Activated naive CD4-positive, alpha-beta T cell (primary cell): ENCODE results near the gene ADRM1.

ENCODE experiments used
- DNase-seq, 4 experiments: peaks; one replicate each; lab custom pipeline; 2025; lab: John Stamatoyannopoulos, UW

ADRM1 gene

DNA sequence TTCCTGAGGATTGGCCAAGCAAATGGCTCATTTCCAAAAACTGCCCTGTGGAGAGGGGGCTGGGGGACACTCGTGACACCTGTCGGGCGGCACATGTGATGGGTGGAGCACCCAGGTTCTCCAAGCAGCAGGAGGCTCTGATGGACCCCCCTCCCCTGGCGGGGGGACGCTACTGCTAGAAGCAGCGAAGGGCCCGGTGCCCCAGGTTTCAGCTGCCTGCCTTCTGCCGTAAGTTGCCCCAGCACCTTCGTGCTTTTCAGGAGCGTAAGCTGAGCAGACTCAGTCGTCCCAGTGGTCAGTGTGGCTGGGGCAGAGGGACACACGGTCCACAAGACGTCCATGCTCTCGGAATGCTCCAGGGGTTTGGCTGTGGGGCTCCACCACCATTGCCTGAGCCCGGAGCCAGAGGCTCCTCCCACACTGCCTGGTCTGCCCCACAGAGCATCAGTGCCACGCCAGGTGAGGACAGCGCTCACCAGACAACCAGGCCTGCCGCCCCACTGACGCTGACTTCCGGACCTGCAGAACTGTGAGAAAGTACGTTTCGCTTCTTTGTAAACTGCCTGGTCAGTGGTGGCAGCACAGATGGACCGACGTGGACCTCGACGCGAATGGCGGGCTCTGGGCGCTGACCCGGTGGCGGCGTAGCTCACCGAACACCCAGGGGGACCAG lies 4.1 kb upstream of the ADRM1 start:
- no peak for DNase-seq

DNA sequence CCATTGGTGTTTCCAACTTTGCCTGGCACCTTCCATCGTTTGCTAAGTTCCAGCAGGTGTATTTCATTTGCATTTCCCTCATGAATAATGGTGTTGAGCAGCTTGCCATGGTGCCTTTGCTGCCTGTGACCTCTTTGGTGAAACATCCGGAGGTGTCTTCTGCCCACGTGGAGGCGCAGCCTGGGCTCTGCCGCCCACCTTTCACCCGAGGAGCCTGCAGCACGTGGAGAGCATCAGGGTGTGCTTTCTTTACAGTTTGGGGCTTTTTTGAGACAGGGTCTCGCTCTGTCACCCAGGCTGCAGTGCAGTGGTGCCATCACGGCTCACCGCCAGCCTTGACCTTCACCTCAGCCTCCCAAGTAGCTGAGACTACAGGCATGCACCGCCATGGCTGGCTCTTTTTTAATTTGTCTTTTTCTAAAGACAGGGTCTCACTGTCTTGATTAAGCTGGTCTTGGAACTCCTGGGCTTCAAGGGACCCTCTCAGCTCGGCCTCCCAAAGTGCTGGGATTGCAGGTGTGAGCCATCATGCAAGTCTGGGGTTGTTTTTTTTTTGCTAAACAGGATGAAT lies 3.0 kb upstream of the ADRM1 start:
- no peak for DNase-seq

DNA sequence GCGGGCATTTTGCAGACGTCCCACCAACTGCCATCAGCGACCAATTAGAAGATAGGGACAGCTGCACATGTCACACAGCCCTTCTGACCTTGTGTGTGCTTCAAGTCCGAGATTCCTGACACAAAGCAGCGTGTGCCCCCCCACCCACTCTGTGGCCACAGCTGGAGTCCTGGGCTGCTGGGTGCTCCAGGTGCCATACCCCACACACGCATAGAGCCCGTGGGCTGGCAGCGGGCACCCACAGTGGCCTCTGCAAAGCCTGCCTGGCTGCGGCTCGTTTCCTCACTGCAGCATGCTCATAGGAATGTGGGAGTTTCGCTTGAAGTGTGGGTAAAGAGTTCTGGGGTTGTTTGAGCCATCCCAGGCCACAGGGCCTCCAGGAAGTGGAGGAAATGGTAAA lies 2.5 kb upstream of the ADRM1 start:
- no peak for DNase-seq

DNA sequence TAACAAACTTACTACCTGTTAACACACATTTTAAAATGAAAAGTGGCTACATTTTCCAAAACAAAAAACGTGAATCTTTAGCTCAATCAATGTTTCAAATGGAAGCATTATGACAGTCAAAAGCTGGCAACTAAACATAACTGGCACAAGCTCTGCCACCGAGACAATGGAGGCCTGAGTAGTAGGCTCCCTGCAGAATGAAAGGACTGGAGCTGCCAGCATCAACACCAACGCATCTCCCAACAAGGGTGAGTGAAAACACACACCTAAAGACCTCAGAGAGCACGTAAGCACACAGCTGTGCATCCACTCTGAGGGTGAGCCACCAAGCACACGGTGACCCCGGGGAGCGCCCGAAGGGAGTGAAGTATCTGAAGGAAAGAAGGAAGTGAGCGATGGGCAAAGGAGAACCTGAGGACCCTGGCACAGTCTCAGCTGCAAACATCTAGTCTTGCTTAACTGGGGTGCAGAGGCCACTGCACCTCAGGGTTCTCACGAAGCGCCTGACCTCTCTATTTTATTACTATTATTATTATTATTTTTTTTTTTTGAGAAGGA lies 1.6 kb upstream of the ADRM1 start:
- DNase-seq = no peak

DNA sequence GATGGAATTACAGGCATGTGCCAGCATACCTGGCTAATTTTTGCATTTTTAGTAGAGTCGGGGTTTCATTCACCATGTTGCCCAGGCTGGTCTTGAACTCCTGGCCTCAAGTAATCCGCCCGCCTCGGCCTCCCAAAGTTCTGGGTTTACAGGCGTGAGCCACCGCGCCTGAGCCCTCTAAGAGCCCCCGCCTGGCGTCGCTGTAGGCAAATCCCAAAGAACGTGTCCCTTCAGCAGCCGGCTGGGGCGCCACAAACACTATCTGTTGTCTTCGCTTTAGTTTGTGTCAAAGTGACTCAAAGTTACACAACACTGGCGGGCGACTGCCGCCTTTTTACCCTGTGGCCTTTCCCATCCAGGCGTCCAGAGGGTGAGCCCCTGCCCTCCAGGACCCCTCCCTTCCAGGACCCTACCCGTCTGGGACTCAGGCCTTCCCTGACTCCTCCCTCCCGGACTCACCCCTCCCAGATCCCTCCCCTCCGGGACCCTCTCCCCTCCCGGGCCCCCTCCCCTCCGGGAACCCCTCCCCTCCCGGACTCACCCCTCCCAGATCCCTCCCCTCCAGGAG lies 940 bp upstream of the ADRM1 start:
- peak; percentile 74 to 84 (median 80) for DNase-seq

DNA sequence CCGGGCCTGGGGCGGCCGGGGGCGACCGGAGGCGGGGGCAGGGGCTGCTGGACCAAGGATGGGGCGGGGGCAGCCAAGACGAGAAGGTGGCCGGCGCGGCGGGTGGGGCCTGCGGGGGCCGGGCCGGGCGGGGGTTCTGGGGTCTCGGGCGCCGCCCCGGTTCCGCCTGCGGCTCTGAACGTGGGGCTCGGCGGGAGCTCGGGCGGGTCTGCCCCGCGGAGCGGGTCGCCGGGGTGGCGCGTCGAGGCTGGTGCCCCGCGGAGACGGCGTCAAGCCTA lies 204 bp downstream of the ADRM1 start:
- no peak for DNase-seq

DNA sequence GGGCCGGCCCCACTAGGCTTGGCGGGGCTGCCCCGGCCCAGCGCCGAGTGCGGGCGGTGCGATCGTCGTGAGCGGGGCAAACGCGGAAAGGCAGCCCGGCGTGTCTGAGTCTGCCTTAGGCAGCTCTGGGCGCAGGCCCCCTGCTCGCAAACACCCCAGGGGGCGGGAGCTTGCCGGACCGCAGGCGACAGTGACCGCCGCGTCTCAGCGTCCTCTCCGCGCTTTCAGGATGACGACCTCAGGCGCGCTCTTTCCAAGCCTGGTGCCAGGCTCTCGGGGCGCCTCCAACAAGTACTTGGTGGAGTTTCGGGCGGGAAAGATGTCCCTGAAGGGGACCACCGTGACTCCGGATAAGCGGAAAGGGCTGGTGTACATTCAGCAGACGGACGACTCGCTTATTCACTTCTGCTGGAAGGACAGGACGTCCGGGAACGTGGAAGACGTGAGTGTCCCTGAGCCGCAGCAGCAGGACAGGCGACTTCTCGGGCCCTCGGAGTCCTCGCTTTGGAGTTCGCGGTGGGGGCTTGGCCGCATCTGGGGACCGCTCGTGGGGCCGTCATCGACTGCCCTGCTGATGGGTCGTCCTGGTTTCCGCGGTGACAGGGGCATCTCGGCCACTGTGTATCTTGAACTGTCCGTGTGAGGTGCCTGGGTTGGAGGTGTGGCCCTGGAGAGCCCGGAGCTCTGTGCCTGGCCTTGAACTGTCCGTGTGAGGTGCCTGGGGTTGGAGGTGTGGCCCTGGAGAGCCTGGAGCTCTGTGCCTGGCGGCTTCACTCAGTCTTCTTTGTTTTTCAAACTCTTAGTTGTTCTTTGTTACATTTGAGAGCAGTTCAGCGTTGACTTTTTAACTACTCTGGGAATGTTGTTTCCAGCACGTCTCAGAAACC lies 786 bp downstream of the ADRM1 start:
- DNase-seq = no peak

DNA sequence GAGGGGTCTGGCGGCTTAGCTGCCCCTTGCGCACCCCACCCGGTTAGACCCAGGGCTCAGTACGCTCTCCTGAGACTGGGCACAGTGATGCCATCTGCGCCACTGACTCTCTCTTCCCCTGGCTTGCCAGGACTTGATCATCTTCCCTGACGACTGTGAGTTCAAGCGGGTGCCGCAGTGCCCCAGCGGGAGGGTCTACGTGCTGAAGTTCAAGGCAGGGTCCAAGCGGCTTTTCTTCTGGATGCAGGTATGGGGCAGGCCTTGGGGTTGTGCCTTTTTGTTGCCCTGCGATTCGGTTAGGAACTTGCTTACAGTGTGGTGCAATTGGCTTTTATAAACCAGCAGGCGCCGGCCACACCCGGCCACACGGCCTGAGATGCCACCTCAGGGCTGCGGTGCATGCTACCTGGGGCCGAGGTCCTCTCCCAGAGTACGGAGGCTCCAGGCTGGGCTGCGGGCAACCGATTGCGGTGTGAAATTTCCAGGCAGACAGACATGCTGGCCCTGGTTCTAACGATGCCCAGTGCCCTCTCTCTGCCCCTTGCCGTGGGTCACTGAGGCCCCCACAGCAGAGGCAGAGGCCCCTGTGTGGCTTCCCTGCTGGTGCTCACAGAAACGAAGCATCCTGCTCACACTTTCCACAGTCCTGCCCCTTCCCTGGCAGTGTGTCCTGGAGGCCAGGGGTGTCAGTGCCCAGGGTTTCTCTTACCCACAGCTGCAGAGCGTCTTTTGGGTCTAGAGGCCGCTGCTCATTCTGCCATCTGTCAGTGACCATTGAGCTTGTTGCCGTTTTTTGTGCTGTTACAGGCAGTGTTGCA lies 1.7 kb downstream of the ADRM1 start:
- no peak for DNase-seq

DNA sequence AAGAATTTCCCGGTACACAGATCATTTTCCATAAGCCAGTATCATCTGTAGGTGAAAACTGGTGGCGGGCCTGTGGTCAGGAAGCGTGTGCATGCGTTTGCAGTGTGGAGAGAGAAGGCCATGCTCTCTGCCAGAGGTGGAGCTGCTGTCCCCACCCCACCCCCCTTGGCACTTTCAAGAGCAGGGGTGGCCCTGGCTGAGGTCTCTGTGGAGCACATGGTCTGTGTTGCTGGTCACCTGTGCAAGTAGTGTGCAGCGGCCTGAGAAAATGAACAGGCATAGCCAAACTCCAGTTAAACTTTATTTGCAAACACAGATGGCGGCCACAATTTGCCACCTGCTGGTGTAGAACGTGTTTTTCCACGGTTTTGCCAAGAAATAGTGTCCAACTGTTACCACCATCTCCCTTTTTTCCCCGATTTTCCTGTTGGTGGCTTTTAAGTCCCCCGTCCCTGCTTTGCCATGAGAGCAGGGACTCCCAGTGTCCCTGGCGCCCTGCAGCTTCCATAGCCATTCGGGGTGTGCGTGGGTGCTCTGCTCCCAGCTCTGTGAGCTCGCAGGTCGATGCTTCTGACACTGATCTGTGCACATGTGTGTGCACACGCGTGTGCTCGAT lies 2.5 kb downstream of the ADRM1 start:
- DNase-seq = no peak

DNA sequence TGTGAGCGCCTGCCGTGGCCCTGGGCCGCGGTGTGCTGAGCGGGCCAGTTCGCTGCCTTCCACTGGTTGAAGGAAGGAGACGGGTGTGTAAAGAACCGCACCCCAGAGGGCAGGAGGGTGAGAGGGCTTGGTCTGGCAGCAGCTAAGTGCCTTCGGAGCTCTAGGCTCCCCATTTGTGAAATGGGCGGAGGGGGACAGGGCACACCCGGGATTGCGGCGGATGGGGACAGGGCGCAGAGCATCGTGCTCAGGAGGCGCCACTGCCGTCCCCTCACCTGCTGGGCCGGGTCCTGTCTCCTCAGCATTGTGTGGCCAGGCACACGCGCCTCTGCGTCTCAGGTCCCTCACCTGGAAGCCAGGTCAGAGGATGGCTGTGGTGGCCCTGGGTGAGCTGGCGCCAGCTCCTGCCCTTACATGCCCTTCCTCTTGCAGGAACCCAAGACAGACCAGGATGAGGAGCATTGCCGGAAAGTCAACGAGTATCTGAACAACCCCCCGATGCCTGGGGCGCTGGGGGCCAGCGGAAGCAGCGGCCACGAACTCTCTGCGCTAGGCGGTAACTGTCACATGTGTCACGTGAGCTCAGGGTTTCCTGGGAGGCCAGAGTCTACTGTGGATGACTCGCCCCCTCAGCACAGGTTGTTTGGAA lies 3.1 kb downstream of the ADRM1 start:
- no peak for DNase-seq

DNA sequence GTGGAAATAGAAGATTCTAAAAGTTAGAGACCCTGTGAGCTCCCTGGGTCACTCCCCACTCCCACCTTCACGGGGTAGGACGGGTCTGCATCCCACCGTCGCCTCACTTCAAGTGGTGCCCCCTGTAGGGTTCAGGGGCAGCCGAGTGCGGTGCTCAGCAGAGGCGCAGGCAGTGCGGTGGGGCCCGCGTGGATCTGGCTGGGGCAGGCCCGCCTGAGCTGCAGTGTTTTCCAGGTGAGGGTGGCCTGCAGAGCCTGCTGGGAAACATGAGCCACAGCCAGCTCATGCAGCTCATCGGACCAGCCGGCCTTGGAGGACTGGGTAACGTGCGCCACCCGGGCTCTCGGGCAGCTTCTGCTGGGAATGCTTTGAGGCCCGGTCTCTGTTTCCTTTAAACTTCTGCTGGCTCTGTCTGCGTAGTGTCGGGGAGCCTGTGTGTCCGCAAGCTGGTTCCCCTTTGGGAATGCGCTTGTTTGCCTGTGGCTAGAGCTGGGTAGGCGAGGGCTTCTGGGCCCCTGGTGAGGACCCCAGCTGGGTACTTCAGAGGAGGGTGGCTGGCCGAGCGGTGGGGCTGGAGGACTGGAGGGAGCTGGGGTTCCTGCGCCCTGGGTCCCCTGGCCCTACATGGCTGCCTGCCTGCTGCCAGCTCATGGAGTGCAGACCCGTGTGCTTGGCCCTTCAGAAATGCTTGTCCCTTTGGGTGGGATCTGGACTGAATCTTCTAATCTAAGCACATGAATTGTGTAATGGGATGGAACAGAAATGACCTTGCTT lies 3.8 kb downstream of the ADRM1 start:
- DNase-seq = no peak

DNA sequence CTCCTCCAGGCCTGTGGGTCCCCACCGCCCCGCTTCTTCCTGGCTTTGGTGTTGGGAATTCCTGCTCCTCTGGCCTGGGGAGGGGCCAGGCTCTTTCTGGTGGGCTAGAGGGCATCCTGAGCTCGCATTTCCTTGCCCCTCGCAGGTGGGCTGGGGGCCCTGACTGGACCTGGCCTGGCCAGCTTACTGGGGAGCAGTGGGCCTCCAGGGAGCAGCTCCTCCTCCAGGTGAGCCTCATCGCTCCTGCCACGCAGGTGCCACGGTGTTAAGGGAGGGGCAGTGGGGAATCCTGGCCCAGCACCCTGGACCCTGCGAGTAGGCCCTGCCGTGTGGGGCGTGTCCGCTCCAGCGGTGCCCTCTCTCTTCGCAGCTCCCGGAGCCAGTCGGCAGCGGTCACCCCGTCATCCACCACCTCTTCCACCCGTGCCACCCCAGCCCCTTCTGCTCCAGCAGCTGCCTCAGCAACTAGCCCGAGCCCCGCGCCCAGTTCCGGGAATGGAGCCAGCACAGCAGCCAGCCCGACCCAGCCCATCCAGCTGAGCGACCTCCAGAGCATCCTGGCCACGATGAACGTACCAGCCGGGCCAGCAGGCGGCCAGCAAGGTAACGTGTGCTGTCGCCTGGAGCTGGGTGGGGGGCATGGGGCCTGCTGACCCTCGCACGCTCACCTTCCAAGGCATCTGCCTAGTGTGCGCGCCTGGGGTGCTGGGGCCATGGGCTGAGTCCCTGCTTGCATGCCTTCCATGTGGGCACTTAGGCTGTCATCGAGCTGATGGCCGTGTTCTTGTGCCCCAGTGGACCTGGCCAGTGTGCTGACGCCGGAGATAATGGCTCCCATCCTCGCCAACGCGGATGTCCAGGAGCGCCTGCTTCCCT lies 4.7 kb downstream of the ADRM1 start:
- no peak for DNase-seq

DNA sequence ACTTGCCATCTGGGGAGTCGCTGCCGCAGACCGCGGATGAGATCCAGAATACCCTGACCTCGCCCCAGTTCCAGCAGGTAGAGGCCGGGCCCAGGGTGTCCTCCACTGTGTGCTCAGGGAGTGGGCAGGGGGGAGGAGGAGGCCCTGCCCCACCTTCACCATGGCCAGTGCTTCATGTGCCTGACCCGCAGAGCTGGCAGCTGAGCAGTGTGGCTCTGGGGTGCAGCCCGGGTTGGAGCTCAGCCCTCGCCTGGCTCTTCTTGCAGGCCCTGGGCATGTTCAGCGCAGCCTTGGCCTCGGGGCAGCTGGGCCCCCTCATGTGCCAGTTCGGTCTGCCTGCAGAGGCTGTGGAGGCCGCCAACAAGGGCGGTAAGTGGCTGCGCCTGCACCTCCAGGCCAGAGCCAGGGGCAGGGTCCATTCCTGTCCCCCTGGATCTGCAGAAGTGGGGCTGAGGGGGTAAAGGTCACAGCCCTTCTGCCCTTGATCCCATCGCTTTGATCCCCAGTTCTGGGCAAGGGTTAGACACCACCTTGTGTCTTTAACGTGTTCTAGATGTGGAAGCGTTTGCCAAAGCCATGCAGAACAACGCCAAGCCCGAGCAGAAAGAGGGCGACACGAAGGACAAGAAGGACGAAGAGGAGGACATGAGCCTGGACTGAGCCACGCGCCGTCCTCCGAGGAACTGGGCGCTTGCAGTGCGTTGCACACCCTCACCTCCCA lies 5.5 kb downstream of the ADRM1 start:
- DNase-seq = no peak

DNA sequence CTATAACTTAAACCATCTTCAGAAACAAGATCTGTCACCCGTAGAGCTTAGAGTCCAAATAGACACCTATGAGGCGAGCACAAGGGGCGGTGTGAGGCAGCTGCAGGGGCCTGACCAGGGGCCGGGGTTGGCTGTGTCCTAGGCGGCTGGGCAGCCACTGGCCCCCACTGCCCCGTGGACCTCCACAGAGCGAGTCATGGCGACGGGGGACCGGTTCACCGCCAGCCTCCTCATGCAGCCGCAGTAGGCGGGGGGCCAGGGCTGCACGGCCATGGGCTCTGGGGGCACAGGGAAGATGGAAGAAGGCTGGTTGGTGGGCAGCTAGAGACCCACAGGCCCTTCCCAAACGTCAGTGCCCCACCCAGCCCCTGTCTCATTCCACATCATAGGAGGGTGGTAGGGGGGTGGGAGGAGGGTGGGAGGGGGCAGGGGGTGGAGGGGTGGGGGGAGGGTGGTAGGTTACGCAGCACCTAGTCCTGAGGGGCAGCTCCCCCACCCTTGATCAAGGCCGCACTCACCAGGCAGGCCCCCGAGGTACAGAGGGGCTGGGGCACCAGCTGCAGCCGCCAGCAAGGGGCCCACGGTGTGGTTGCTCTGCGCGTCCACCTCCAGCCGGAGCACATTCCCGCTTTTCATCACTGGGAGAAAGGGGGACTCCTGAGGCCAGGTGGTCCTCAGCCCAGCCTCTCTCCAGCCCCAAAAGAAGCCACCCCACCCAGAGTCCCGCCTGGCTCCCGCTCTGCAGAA lies 6.6 kb downstream of the ADRM1 start:
- no peak for DNase-seq

DNA sequence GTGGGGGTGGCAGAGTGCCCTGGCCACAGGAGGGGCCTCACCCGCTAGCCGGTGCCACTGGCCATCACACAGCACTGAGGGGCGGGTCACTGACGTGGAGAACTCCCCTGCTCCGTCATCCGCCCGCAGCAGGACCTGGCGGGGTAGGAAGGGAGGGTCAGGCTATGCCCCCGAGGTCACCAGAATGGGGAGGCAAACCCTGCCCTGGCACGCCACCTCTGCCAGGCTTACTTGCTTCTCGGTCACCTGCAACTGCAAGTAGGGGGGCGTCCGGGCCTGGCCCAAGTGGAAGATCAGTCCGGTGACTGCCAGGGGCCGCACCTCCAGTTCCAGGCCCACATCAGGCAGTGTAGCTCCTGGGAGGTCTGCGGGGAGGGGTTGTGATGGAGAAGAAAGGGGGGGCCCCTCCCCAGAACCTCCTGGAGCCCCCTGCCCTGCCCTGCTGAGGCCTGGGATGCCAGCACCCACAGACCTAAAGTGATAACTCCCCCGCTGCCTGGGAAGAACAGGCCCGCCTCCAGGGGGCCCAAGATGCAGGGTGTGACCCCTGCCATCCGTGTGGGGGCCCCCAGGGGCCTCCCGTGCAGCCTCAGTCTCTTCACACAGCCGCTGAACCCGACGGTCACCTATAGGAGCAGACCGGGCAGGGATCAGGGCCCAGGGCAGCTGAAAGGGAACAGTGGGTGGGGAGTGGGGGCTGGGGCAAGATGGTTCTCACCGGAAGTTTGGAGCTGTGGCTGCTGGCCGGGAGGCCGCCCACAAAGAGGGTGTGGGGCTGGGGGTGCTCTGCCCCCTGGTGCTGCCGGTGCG lies 7.4 kb downstream of the ADRM1 start:
- no peak for DNase-seq

DNA sequence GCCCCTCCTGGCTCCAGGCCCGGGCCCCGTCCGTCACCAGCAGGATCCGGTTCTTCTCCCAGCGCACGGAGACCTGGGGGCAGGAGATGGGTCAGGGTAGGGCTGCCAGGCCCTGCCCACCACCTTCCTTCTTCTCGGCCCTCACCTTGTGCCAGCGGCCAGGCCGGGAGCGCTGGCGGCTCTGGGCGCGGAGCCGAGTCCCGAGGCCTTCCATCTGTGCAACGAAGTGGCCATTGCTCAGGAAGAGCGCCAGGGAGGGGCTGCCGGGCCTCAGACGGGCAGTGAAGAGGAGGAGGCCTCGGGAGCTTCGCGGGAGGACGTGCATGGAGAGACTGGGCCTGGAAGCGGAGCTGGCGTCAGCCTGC lies 7.9 kb downstream of the ADRM1 start:
- no peak for DNase-seq

DNA sequence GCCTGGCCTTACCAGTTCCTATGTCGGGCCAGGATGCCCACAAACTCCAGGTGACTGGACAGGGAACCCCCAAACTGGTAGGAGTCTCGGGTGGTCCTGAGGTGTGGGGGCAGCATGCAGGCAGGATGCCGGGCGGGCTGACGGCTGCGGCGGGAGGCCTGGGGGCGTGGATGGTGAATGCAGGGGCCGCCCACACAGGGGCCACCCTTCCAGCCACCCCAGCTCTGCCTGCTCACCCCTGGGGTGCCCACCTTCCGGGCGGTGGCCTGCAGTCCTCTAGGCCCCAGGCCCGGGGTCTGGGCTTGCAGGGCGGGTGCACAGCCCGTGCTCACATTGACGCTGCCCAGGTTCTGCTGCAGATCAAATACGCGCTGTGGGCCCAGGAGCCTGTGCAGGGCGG lies 8.4 kb downstream of the ADRM1 start:
- DNase-seq = no peak
